SK-N-SH (cell line): Measurements from ENCODE around the gene TRIP13. TPM values are rescaled to one million over a fixed set of nuclear protein-coding genes. Genes with fewer than 3 reads are reported as not detected.

Experiments used
- CTCF ChIA-PET: fragments of 300-600, 350-600 bp; formaldehyde crosslinking; extraction: SDS; loops from one replicate; lab custom pipeline; 2021; lab: Yijun Ruan, JAX
- POLR2A ChIA-PET: fragments of 350-600 bp; sonication (Branson Sonifier 250); formaldehyde crosslinking; extraction: SDS; loops from one replicate; lab custom pipeline; 2020; ENCODE audit warnings: antibody characterized with exemption, inconsistent platforms; lab: Yijun Ruan, JAX
- DNase-seq: peaks from one replicate; pipeline ENCODE4 v3.0.0; 2012
- H2AFZ ChIP-seq: fragments of 200-600 bp; sonication (generic); 2 replicates; pipeline ENCODE4 v1.8.1; 2016; ENCODE audit warnings: antibody characterized with exemption, mild to moderate bottlenecking, low read depth
- H3F3A ChIP-seq: fragments of 200-600 bp; sonication (generic); replicated peaks from 2 replicates; pipeline ENCODE3; 2016; ENCODE audit warnings: antibody characterized with exemption, mild to moderate bottlenecking; ENCODE audit not compliant: insufficient read depth
- H3K27ac ChIP-seq, 2 experiments: fragments of 200-500 bp in 1 of 2; fragments of 200-600 bp in 1 of 2; sonication (Bioruptor generic) in 1 of 2; sonication (generic), shearing (Covaris generic) in 1 of 2; 2 replicates each; pipeline versions ENCODE4 v1.5.1 to v1.6.1; 2014 to 2016; ENCODE audit warnings: low read depth in 2 of 2, inconsistent platforms in 1 of 2, low read length in 1 of 2, mild to moderate bottlenecking in 1 of 2, mixed read lengths in 1 of 2
- H3K27me3 ChIP-seq: fragments of 200-600 bp; sonication (generic), shearing (Covaris generic); 2 replicates; pipeline ENCODE4 v1.6.1; 2016; ENCODE audit warnings: mixed run types; ENCODE audit not compliant: insufficient read depth
- H3K36me3 ChIP-seq, 2 experiments: fragments of 200-500 bp in 1 of 2; fragments of 200-600 bp in 1 of 2; sonication (Bioruptor generic) in 1 of 2; sonication (generic) in 1 of 2; replicated peaks in 1 of 2; 2 replicates each; pipeline versions ENCODE3 to v1.5.1; 2014 to 2016; ENCODE audit warnings: low read length in 1 of 2, mild to moderate bottlenecking in 1 of 2; ENCODE audit not compliant: insufficient read depth in 2 of 2, control insufficient read depth in 1 of 2
- H3K4me1 ChIP-seq, 2 experiments: fragments of 200-500 bp in 1 of 2; fragments of 200-600 bp in 1 of 2; sonication (Bioruptor generic) in 1 of 2; sonication (generic), shearing (Covaris generic) in 1 of 2; 2 replicates each; pipeline versions ENCODE4 v1.5.1 to v1.6.1; 2014 to 2016; ENCODE audit warnings: low read depth in 1 of 2, low read length in 1 of 2, mixed run types in 1 of 2; ENCODE audit not compliant: insufficient read depth in 2 of 2, control insufficient read depth in 1 of 2
- H3K4me2 ChIP-seq: fragments of 200-600 bp; sonication (generic), shearing (Covaris generic); 2 replicates; pipeline ENCODE4 v1.6.1; 2017; ENCODE audit warnings: mixed run types
- H3K4me3 ChIP-seq, 2 experiments: fragments of 200-500 bp in 1 of 2; fragments of 200-600 bp in 1 of 2; sonication (Bioruptor generic) in 1 of 2; sonication (generic), shearing (Covaris generic) in 1 of 2; 2 replicates each; pipeline versions ENCODE4 v1.5.1 to v1.8.1; 2014 to 2016; ENCODE audit warnings: low read depth in 2 of 2, inconsistent platforms in 1 of 2, low read length in 1 of 2, mild to moderate bottlenecking in 1 of 2, mixed read lengths in 1 of 2, moderate library complexity in 1 of 2
- H3K79me2 ChIP-seq: fragments of 200-600 bp; sonication (generic); 2 replicates; pipeline ENCODE4 v1.8.1; 2017; ENCODE audit warnings: mild to moderate bottlenecking; ENCODE audit not compliant: insufficient read depth
- H3K9ac ChIP-seq: fragments of 200-600 bp; sonication (generic); 2 replicates; pipeline ENCODE4 v1.6.1; 2017; ENCODE audit warnings: mixed run types
- H3K9me2 ChIP-seq: fragments of 200-600 bp; sonication (generic); 2 replicates; pipeline ENCODE4 v1.6.1; 2017; ENCODE audit warnings: mixed run types
- H3K9me3 ChIP-seq: fragments of 200-600 bp; sonication (generic); 2 replicates; pipeline ENCODE4 v1.6.1; 2017; ENCODE audit warnings: mixed run types, mild to moderate bottlenecking, moderate library complexity
- H4K20me1 ChIP-seq: fragments of 200-600 bp; sonication (generic); 2 replicates; pipeline ENCODE4 v1.6.1; 2017; ENCODE audit warnings: mild to moderate bottlenecking, mixed run types; ENCODE audit not compliant: insufficient read depth
- CHD2 ChIP-seq: fragments of 150-350 bp; IDR thresholded peaks from 2 replicates; pipeline ENCODE4 v1.6.1; 2018; ENCODE audit warnings: low read length; ENCODE audit not compliant: partially characterized antibody
- FOXJ3 ChIP-seq: sonication (generic); formaldehyde crosslinking; IDR thresholded peaks from 2 replicates; pipeline ENCODE4 v1.5.1; 2020; ENCODE audit warnings: mild to moderate bottlenecking, missing genetic modification reagents
- FOXM1 ChIP-seq: IDR thresholded peaks from 2 replicates; pipeline ENCODE4 v1.4.0; 2012; ENCODE audit warnings: low read depth, mild to moderate bottlenecking
- MXI1 ChIP-seq: IDR thresholded peaks from 2 replicates; pipeline ENCODE4 v1.6.1; 2012; ENCODE audit warnings: mild to moderate bottlenecking, low read depth, low read length, improper control_type of control experiment
- NRF1 ChIP-seq: IDR thresholded peaks from 2 replicates; pipeline ENCODE4 v1.6.1; 2012; ENCODE audit warnings: low read depth, mild to moderate bottlenecking, low read length
- RCOR1 ChIP-seq: fragments of 150-350 bp; IDR thresholded peaks from 2 replicates; pipeline ENCODE4 v1.6.1; 2017; ENCODE audit warnings: antibody characterized with exemption, low read length
- RXRA ChIP-seq: IDR thresholded peaks from 2 replicates; pipeline ENCODE4 v1.4.0; 2012; ENCODE audit warnings: low read depth, mild to moderate bottlenecking, borderline replicate concordance
- TCF12 ChIP-seq: IDR thresholded peaks from 2 replicates; pipeline ENCODE4 v1.4.0; 2012
- TEAD4 ChIP-seq: IDR thresholded peaks from 2 replicates; pipeline ENCODE4 v1.4.0; 2012; ENCODE audit warnings: mild to moderate bottlenecking, borderline replicate concordance; ENCODE audit not compliant: insufficient read depth
- WGBS: methylation state at CpG from one replicate; pipeline ENCODE4 v1.1.6; 2017; ENCODE audit warnings: low lambda C conversion rate; 5-methylcytosine and 5-hydroxymethylcytosine counted together
- polyA plus RNA-seq, 3 experiments: library from polyadenylated mRNA; depleted of rRNA; stranded (reverse); fragments of >200 nt; gene quantifications; 2 replicates each; pipeline ENCODE4 v1.2.3, GENCODE V29; 2012
- TF ChIP-seq, protein P1 (sequence below): fragments of 200-600 bp; sonication (generic); IDR thresholded peaks from 2 replicates; pipeline ENCODE4 v1.6.1; 2017; ENCODE audit warnings: antibody characterized with exemption, mild to moderate bottlenecking, moderate library complexity
- TF ChIP-seq, protein P2 (sequence below): IDR thresholded peaks from 2 replicates; pipeline ENCODE4 v1.4.0; 2012; ENCODE audit warnings: low read depth, borderline replicate concordance

TRIP13 gene
- polyA plus RNA-seq, 1 of the 3 experiments (the other 2 are of a cell fraction): 24.1 TPM

DNA sequence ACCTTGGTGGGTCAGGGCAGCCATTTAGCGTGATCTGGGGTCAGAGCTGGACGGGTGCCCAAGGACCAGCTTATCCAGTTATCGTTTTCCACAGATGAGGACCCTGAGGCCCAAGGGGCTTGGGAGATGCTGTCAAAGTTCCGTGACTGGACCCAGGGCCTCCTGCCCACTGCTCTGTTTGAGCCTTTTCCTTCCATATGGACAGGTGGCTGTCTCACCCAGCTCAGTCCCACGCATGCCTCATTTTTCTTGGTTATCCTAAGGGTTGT, 56.5 kb downstream of the TRIP13 start (continued):
- TF ChIP-seq, protein P1, sequence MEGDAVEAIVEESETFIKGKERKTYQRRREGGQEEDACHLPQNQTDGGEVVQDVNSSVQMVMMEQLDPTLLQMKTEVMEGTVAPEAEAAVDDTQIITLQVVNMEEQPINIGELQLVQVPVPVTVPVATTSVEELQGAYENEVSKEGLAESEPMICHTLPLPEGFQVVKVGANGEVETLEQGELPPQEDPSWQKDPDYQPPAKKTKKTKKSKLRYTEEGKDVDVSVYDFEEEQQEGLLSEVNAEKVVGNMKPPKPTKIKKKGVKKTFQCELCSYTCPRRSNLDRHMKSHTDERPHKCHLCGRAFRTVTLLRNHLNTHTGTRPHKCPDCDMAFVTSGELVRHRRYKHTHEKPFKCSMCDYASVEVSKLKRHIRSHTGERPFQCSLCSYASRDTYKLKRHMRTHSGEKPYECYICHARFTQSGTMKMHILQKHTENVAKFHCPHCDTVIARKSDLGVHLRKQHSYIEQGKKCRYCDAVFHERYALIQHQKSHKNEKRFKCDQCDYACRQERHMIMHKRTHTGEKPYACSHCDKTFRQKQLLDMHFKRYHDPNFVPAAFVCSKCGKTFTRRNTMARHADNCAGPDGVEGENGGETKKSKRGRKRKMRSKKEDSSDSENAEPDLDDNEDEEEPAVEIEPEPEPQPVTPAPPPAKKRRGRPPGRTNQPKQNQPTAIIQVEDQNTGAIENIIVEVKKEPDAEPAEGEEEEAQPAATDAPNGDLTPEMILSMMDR: no peak
- no peak for TF ChIP-seq TCF12
- no peak for TF ChIP-seq RXRA
- TF ChIP-seq FOXJ3 (CRISPR knock-in tag): no peak
- no peak for TF ChIP-seq MXI1
- no peak for TF ChIP-seq TEAD4
- TF ChIP-seq RCOR1: no peak
- TF ChIP-seq NRF1: no peak
- no peak for TF ChIP-seq FOXM1
- TF ChIP-seq, all 33 proteins: peak for 0

DNA sequence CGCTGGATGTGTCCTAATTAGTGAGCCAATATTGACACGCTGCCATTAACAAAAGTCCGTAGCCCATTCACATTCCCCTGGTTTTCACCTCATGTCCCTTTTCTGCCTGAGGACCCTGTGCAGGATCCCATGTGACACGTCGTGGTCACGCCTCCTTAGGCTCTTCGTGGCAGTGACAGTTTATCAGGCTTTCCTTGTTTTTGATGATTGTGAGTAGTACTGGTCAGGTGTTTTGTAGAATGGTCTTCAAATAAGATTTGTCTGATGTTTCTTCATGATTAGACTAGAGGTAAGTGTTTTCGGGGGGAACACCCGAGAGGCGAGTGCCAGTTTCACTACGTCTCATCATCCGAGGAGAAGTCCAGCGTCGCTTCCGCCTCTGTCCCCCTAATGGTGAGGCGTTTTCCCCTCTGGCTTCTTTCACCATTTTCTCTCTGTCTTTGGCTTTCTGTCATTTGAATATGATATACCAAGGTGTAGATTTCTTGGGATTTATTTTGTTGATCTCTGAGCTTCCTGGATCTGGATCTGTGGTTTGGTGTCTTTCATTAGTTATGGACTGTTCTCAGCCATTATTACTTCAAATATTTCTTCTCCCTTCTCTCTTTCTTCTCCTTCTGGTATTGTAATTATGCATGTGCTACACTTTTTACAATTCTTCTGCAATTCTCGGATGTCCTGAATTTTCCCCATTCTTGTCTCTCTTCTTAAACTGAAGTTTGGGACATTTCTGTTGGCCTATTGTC, 57.3 kb downstream of the TRIP13 start:
- Histone ChIP-seq H3K4me2 (no peak overlapping the region), H3K9me3 (no peaks in the 10 kb centered on the region), H4K20me1 (no peaks in the 10 kb centered on the region), H3K9ac (no peak overlapping the region), H3K9me2 (no peaks in the 10 kb centered on the region), H3K27ac (no peak overlapping the region), H3K79me2 (no peaks in the 10 kb centered on the region), H3K27me3 (peaks cover 16% of the 10 kb centered on the region), H3K4me3 (no peak overlapping the region), H3F3A (no peaks in the 10 kb centered on the region), H3K36me3 (no peaks in the 10 kb centered on the region), H2AFZ (no peak overlapping the region), H3K4me1 (peaks cover 0 to 36% of the 10 kb centered on the region in 2 experiments; a peak in 1 of 4 replicates)
- no peak for DNase-seq
- no peak for TF ChIP-seq FOXM1
- CTCF ChIA-PET: interaction anchor here (0.7 to 2.2 kb wide), 3 partner anchors 14 to 765 kb away, joined by 3 to 16 read pairs (median 3); no protein-coding TSS in a partner anchor
- 84% methylated on average over 17 of the region's 17 CpGs for WGBS
- POLR2A ChIA-PET: no interaction called here

DNA sequence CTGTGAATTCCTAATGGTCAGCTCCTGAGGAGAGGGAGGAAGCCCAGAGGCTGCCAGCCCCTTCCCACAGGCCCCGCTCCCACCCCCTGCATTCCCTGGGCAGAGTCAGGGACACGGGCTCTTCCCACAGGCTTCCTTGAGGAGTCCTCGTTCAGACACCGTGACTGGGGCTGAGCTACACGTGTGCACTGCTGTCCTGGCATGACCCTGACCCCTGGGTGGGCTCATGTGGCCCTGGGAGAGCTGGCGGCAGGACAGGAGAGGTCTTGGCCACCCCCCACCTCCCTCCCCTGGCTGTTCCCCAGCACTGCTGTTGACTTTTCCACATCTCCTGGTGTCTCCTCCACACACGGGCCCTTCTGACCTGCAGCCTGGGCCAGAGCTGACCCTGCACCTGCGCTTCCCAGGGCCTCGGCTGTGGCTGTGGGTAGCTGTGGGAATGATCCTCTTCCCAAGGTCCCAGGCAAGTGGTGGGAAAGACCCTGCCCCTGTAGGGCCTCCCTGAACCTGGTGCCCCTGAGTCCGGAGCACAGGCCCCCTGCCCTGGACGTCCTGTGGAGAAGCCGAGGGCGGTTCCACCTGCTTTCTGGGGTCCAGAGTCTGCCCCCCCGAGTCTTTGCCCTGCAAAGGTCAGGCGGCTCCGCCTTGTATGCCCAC, 59.4 kb downstream of the TRIP13 start:
- no peaks in the 10 kb centered on the region for H3K27me3 ChIP-seq

More for the DNA sequence above, 59.4 kb downstream of the TRIP13 start:
- no peak overlapping the region for H3K4me2 ChIP-seq
- H3K4me3 ChIP-seq: no peak overlapping the region
- H3K27ac ChIP-seq: no peak overlapping the region
- H3K36me3 ChIP-seq: no peaks in the 10 kb centered on the region
- H4K20me1 ChIP-seq: no peaks in the 10 kb centered on the region
- TF ChIP-seq, protein P2, sequence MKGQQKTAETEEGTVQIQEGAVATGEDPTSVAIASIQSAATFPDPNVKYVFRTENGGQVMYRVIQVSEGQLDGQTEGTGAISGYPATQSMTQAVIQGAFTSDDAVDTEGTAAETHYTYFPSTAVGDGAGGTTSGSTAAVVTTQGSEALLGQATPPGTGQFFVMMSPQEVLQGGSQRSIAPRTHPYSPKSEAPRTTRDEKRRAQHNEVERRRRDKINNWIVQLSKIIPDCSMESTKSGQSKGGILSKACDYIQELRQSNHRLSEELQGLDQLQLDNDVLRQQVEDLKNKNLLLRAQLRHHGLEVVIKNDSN: no peak
- no peak for TF ChIP-seq CHD2
- no peak overlapping the region for H2AFZ ChIP-seq
- H3K9me2 ChIP-seq: no peaks in the 10 kb centered on the region
- H3K4me1 ChIP-seq: peaks cover 9 to 17% of the 10 kb centered on the region in 2 experiments; a peak in 3 of 4 replicates
- WGBS: 74% methylated on average over 13 of the region's 16 CpGs
- no peaks in the 10 kb centered on the region for H3F3A ChIP-seq
- no peaks in the 10 kb centered on the region for H3K79me2 ChIP-seq
- POLR2A ChIA-PET: no interaction called here
- peak; percentile 11 for DNase-seq
- no peaks in the 10 kb centered on the region for H3K9me3 ChIP-seq
- H3K9ac ChIP-seq: no peak overlapping the region
- CTCF ChIA-PET: interaction anchor here (1.1 kb wide), 1 partner anchor 222 kb away, joined by 3 read pairs; no protein-coding TSS in a partner anchor
